Sigmoid colon (tissue), 7 donors: ENCODE data around the gene SEC61B. TPM values are rescaled to one million over a fixed set of nuclear protein-coding genes. Genes with fewer than 3 reads are reported as not detected.

Experiments used
- DNase-seq: peaks from one replicate; pipeline ENCODE4 v3.0.0-alpha.2; 2019
- H3K27ac ChIP-seq, 4 donors: fragments of 200-600 bp; sonication (generic); one replicate each; pipeline ENCODE4 v1.5.1; 2016 to 2019; ENCODE audit warnings: mild to moderate bottlenecking in 1 of 4
- H3K27me3 ChIP-seq, 3 donors: fragments of 200-600 bp; sonication (generic); one replicate each; pipeline ENCODE4 v1.5.1; 2019; ENCODE audit warnings: mild to moderate bottlenecking in 1 of 3
- H3K36me3 ChIP-seq, 4 donors: fragments of 200-600 bp; sonication (generic); one replicate each; pipeline ENCODE4 v1.5.1; 2016 to 2019
- H3K4me1 ChIP-seq, 4 donors: fragments of 200-600 bp; sonication (generic); one replicate each; pipeline ENCODE4 v1.5.1; 2017 to 2019
- H3K4me3 ChIP-seq, 4 donors: fragments of 200-600 bp; sonication (generic); one replicate each; pipeline ENCODE4 v1.5.1; 2017 to 2019; ENCODE audit warnings: mild to moderate bottlenecking in 2 of 4, moderate library complexity in 1 of 4
- H3K9me3 ChIP-seq, 4 donors: fragments of 200-600 bp in 3 of 4; sonication (generic) in 3 of 4; one replicate each; pipeline versions ENCODE4 v1.5.1 to v1.6.1; 2013 to 2019
- EP300 ChIP-seq, 4 donors: sonication (generic); formaldehyde crosslinking; IDR thresholded peaks; one replicate each; pipeline ENCODE4 v1.6.1; 2017; ENCODE audit warnings: antibody characterized with exemption in 4 of 4
- POLR2A ChIP-seq, 2 donors: fragments of 450-650 bp; IDR thresholded peaks; one replicate each; pipeline ENCODE4 v1.6.1; 2016; ENCODE audit warnings: antibody characterized with exemption in 2 of 2, mild to moderate bottlenecking in 2 of 2, moderate library complexity in 2 of 2
- POLR2AphosphoS5 ChIP-seq, 4 donors: sonication (generic); formaldehyde crosslinking; IDR thresholded peaks; one replicate each; pipeline ENCODE4 v1.6.1; 2017; ENCODE audit warnings: antibody characterized with exemption in 4 of 4
- WGBS, 2 donors: extraction: QIAGEN DNeasy Blood & Tissue Kit; methylation state at CpG; one replicate each; pipeline ENCODE4 v1.1.7; 2013; 5-methylcytosine and 5-hydroxymethylcytosine counted together
- intact Hi-C: fragments of 100-400 bp; cut with DNase I; formaldehyde crosslinking; loops from one replicate; pipeline ENCODE4 v1.15.1; 2023
- polyA plus RNA-seq, 3 donors: library from polyadenylated mRNA; stranded (reverse); fragments of 200-250 nt; gene quantifications; one replicate each; pipeline ENCODE4 v1.2.3, GENCODE V29; 2013
- total RNA-seq, 4 donors: library from RNA; depleted of rRNA; stranded (reverse); fragments of >200 nt; gene quantifications; one replicate each; pipeline ENCODE4 v1.1.0, GENCODE V29; 2016
- TF ChIP-seq, protein P1 (sequence below), 4 experiments: fragments of 450-650 bp in 3 of 4; fragments of 200-600 bp in 1 of 4; IDR thresholded peaks; one replicate each; pipeline ENCODE4 v1.5.1; 2016 to 2019; ENCODE audit warnings: antibody characterized with exemption in 4 of 4, mild to moderate bottlenecking in 3 of 4, moderate library complexity in 2 of 4
- donor health status: healthy with polysubstance abuse.
- donor health status: Bipolar disorder and iron deficiency.
- donor health status: healthy.

The SEC61B gene
- total and polyA plus RNA-seq, 7 donors, result 37.1 to 343 (median 70.3) TPM

DNA sequence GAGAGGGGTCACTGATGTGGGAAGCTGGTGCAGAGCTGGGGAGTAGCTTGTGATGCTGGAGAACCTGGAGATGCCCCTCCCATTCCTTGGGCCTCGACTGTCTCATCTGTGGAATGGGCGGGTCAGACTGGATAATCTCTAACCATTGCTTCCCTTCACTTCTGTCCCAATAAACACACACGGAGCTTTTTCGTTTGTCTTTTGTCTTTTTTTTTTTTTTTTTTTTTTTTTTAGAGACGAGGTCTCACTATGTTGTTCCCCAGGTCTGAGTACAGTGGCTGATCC is 36.8 kb upstream of the SEC61B start:
- H3K27me3 ChIP-seq, result no peaks in the 10 kb centered on the region
- no peak for DNase-seq

DNA sequence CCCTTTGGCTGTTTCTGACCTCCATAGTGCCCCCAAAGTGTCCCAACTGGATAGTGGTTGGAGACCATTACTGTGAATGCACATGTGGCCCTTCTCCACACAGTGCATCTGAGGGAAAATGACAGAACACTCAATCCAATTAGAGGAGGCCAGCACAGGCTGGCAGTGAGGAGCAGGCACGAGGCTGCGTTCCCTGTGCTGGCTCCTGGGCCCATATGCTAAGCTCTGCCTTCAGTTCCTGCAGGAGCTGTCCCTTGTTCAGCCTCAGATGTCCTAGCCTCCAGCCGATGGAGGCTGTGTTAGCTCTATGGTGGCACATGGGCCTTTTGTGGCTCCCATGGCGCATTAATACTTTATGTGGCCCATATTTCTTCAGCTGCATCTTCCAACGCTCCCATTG is 36.1 kb upstream of the SEC61B start:
- Histone ChIP-seq H3K9me3 (no peaks in the 10 kb centered on the region), H3K27me3 (no peaks in the 10 kb centered on the region), H3K36me3 (no peaks in the 10 kb centered on the region), H3K27ac (no peak overlapping the region), H3K4me1 (peaks cover 0 to 8% (median 7%) of the 10 kb centered on the region in 4 donors), H3K4me3 (no peak overlapping the region)
- intact Hi-C loops, result loop anchor here (2.0 to 10.0 kb wide), 2 partner anchors 35 to 1029 kb away; partner anchors contain the start of gene ALG2
- WGBS, 2 donors, result 95 to 96% methylated on average over 5 of the region's 5 CpGs
- TF ChIP-seq, protein P1, sequence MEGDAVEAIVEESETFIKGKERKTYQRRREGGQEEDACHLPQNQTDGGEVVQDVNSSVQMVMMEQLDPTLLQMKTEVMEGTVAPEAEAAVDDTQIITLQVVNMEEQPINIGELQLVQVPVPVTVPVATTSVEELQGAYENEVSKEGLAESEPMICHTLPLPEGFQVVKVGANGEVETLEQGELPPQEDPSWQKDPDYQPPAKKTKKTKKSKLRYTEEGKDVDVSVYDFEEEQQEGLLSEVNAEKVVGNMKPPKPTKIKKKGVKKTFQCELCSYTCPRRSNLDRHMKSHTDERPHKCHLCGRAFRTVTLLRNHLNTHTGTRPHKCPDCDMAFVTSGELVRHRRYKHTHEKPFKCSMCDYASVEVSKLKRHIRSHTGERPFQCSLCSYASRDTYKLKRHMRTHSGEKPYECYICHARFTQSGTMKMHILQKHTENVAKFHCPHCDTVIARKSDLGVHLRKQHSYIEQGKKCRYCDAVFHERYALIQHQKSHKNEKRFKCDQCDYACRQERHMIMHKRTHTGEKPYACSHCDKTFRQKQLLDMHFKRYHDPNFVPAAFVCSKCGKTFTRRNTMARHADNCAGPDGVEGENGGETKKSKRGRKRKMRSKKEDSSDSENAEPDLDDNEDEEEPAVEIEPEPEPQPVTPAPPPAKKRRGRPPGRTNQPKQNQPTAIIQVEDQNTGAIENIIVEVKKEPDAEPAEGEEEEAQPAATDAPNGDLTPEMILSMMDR (IDR thresholded peaks at IDR 0.05), result no peak
- TF ChIP-seq POLR2AphosphoS5 (IDR thresholded peaks at IDR 0.05) (no peak), POLR2A (IDR thresholded peaks at IDR 0.05) (no peak), EP300 (IDR thresholded peaks at IDR 0.05) (no peak)
- DNase-seq, result no peak

More for the DNA sequence above, 36.8 kb upstream of the SEC61B start:
- peaks cover 0 to 8% (median 7%) of the 10 kb centered on the region in 4 donors for H3K4me1 ChIP-seq
- no peak overlapping the region for H3K27ac ChIP-seq
- no peaks in the 10 kb centered on the region for H3K9me3 ChIP-seq
- 55 to 90% methylated on average over 5 of the region's 5 CpGs for WGBS, 2 donors
- H3K4me3 ChIP-seq, result no peak overlapping the region
- intact Hi-C loops, result loop anchor here (2.0 to 10.0 kb wide), 2 partner anchors 36 to 1030 kb away; partner anchors contain the start of gene ALG2
- no peaks in the 10 kb centered on the region for H3K36me3 ChIP-seq
- TF ChIP-seq EP300 (IDR thresholded peaks at IDR 0.05) (no peak), POLR2AphosphoS5 (IDR thresholded peaks at IDR 0.05) (no peak), POLR2A (IDR thresholded peaks at IDR 0.05) (no peak)
- TF ChIP-seq, protein P1 (IDR thresholded peaks at IDR 0.05), result no peak

DNA sequence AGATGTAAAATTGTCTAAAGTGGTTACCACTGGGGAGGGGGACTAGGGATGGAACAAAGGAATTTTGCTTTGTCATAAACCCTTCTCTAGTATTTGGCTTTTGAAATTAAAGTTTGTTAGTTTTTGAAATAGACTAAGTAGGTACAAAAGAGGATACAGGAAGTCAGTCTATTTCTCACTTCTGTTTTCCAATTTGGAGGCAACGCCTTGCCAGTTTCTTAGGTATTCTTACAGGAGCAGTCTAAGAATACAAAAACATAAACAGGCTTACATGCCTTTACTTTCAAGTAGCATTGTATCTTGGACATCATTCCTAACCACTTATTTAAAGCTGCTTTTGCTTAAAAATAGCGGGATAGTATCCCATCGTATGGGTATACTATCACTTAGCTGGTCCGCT is 34.8 kb upstream of the SEC61B start:
- TF ChIP-seq, protein P1 (IDR thresholded peaks at IDR 0.05), result no peak
- TF ChIP-seq EP300 (IDR thresholded peaks at IDR 0.05), result no peak
- TF ChIP-seq POLR2AphosphoS5 (IDR thresholded peaks at IDR 0.05), result no peak
- TF ChIP-seq POLR2A (IDR thresholded peaks at IDR 0.05), result no peak
- H3K9me3 ChIP-seq, result no peaks in the 10 kb centered on the region
- H3K27ac ChIP-seq, result no peak overlapping the region
- 85 to 91% methylated on average over 4 of the region's 4 CpGs for WGBS, 2 donors
- no peaks in the 10 kb centered on the region for H3K27me3 ChIP-seq
- no peaks in the 10 kb centered on the region for H3K36me3 ChIP-seq
- intact Hi-C loops, result loop anchor here (10.0 kb wide), 1 partner anchor 1027 kb away; no protein-coding TSS in a partner anchor
- no peak overlapping the region for H3K4me3 ChIP-seq
- DNase-seq, result no peak
- peaks cover 0 to 8% (median 7%) of the 10 kb centered on the region in 4 donors for H3K4me1 ChIP-seq

DNA sequence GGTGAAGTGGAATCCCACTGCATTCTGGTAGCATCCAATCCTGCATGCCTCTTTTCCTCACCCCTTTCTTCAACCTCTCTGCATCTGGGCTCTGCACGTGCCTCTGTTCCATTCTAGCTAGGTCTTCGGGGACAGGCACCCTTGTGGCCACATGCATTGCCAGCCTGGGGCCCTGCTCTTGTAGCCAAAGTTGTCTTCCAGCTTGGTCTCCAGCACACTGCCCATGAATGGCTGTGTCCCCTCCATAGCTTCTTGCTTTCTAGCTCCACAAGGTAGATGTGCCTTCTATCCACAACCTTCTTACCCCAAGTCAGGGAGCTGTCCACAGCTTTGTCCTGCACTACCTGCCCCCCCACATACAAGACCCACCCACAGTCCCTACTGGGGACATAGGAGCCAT is 32.9 kb upstream of the SEC61B start:
- no peak overlapping the region for H3K27ac ChIP-seq
- H3K27me3 ChIP-seq, result no peaks in the 10 kb centered on the region
- peaks cover 0 to 8% (median 7%) of the 10 kb centered on the region in 4 donors for H3K4me1 ChIP-seq
- TF ChIP-seq POLR2AphosphoS5 (IDR thresholded peaks at IDR 0.05) (no peak), EP300 (IDR thresholded peaks at IDR 0.05) (no peak), POLR2A (IDR thresholded peaks at IDR 0.05) (no peak)
- TF ChIP-seq, protein P1 (IDR thresholded peaks at IDR 0.05), result no peak
- intact Hi-C loops, result loop anchor here (10.0 kb wide), 1 partner anchor 1026 kb away; no protein-coding TSS in a partner anchor
- H3K36me3 ChIP-seq, result no peaks in the 10 kb centered on the region
- no peak for DNase-seq
- no peak overlapping the region for H3K4me3 ChIP-seq
- no peaks in the 10 kb centered on the region for H3K9me3 ChIP-seq
- 89 to 92% methylated on average over 2 of the region's 2 CpGs for whole genome bisulfite sequencing, 2 donors
